Heart left ventricle (tissue), 16 donors: ENCODE results near the gene LIPC. TPM values are rescaled to one million over a fixed set of nuclear protein-coding genes. Genes with fewer than 3 reads are reported as not detected.

Experiments used
- ATAC-seq, 4 donors: fragments of 200-7000 bp; cut with Tn5 transposase; one replicate each; pipeline ENCODE4 v1.9.1; 2020 to 2022; ENCODE audit warnings: moderate library complexity in 4 of 4, mild to moderate bottlenecking in 3 of 4, moderate number of reproducible peaks in 1 of 4
- DNase-seq, 5 donors: peaks; one replicate each; pipeline ENCODE4 v3.0.0-alpha.2; 2020
- H3K27ac ChIP-seq, 12 donors: fragments of 200-600 bp; sonication (generic) in 4 of 12; one replicate each; pipeline versions ENCODE4 v1.5.0 to v1.8.0; 2016 to 2022; ENCODE audit warnings: mild to moderate bottlenecking in 2 of 12
- H3K27me3 ChIP-seq, 9 donors: fragments of 200-600 bp; sonication (generic) in 2 of 9; one replicate each; pipeline versions ENCODE4 v1.5.1 to v1.8.0; 2016 to 2022; ENCODE audit warnings: mild to moderate bottlenecking in 3 of 9
- H3K36me3 ChIP-seq, 9 donors: fragments of 200-600 bp; sonication (generic) in 2 of 9; one replicate each; pipeline versions ENCODE4 v1.5.0 to v1.8.0; 2018 to 2022; ENCODE audit warnings: mild to moderate bottlenecking in 2 of 9
- H3K4me1 ChIP-seq, 12 donors: fragments of 200-600 bp; sonication (generic) in 4 of 12; one replicate each; pipeline versions ENCODE4 v1.5.0 to v1.8.0; 2016 to 2022; ENCODE audit warnings: mild to moderate bottlenecking in 3 of 12
- H3K4me3 ChIP-seq, 12 donors: fragments of 200-600 bp; sonication (generic) in 4 of 12; one replicate each; pipeline versions ENCODE4 v1.5.0 to v1.8.0; 2017 to 2022; ENCODE audit warnings: mild to moderate bottlenecking in 9 of 12, moderate library complexity in 4 of 12
- H3K9me3 ChIP-seq, 12 donors: fragments of 200-600 bp; sonication (generic) in 4 of 12; one replicate each; pipeline versions ENCODE4 v1.5.0 to v1.8.0; 2016 to 2022; ENCODE audit warnings: mild to moderate bottlenecking in 1 of 12
- POLR2A ChIP-seq, 2 donors: fragments of 450-650 bp; IDR thresholded peaks; one replicate each; pipeline ENCODE4 v1.6.1; 2017; ENCODE audit warnings: antibody characterized with exemption in 2 of 2, mild to moderate bottlenecking in 2 of 2, moderate library complexity in 2 of 2
- WGBS, 4 donors: extraction: QIAGEN DNeasy Blood & Tissue Kit in 2 of 4; methylation state at CpG; one replicate each; pipeline versions ENCODE4 v1.1.5 to v1.1.7; 2013 to 2018; 5-methylcytosine and 5-hydroxymethylcytosine counted together
- intact Hi-C, 10 donors: fragments of 100-400 bp; cut with DNase I; formaldehyde crosslinking; loops; one replicate each; pipeline versions ENCODE4 v1.11.1 to v1.14.2; 2022
- polyA plus RNA-seq, 2 donors: library from polyadenylated mRNA; stranded (reverse); fragments of 200-250 nt; gene quantifications; one replicate each; pipeline ENCODE4 v1.2.3, GENCODE V29; 2013
- total RNA-seq, 9 donors: library from RNA; depleted of rRNA in 2 of 9; stranded (reverse); fragments of >200 nt in 2 of 9; fragmentation: NEBNext Ultra II Directional in 3 of 9; extraction: Animal tissue kit (Norgen Biotek cat#: 25700) in 3 of 9; gene quantifications; one replicate each; pipeline versions ENCODE4 v1.1.0 to v1.2.4, GENCODE V29; 2016 to 2023
- TF ChIP-seq, protein P1 (sequence below), 12 donors: fragments of 200-600 bp; sonication (generic) in 4 of 12; IDR thresholded peaks; one replicate each; pipeline versions ENCODE4 v1.5.0 to v1.8.0; 2018 to 2022; ENCODE audit warnings: antibody characterized with exemption in 12 of 12, mild to moderate bottlenecking in 5 of 12
- donor health status: ischemic (EF 13 %, LVEDD 7.1; RV severe dilation, severe dysfunction).
- donor health status: healthy with polysubstance abuse.
- donor health status: DM: no; HTN: yes; CAD: no.
- donor health status: DM: no; HTN: no; CAD: no.
- donor health status: ischemic (EF 25% LVEDD 6.9; RV normal size, moderate dysfunction).
- donor health status: ischemic (EF 25% LVEDD 5.7; RV mildly dilated, moderate dysfunction).
- donor health status: healthy.
- donor health status: DM: yes; HTN: yes; CAD: no.
- donor health status: ischemic (EF 35%, LVEDD 5.7; RV mildly dilated, moderate dysfunction).
- donor health status: nonischemic (EF 11% LVEDD 7.7; RV severe dilation, severe dysfunction).
- donor health status: DM: yes; HTN: yes; CAD: no.
- donor health status: PGD.
- donor health status: ischemic (EF 29% LVEDD 5.4; RV normal size, mild dysfunction).
- donor health status: nonischemic (EF 23%, LVEDD 6.1; RV moderate dilation, normal function).

Gene LIPC
- total and polyA plus RNA-seq, 11 donors, result 0.10 to 1.4 (median 0.55) TPM; not detected in 1

DNA sequence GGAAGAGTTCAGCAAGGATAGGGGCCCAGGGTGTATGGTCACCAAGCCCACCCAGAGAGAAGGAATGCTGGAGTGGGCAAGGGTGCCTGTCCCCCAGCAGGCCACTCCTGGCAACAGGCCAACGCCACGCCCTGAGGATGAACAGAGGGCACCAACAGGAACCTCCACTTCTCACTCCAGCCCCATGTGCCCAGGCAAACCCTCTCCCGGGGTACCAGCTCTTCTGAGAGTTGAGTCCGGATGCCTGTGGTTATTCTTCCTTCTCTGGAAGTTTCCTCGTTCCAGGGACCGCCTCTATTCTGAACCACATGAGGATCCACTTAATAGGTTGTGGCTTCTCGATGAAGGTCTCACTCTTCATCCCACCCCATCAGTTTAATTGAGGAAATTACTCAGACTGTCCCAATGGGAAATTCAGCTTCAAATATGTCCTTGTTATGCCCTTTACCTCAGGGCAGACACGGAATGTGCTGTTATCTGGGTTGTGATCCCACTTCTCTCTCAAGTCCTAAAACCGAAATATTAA, 114.3 kb downstream of the LIPC start:
- TF ChIP-seq, protein P1, sequence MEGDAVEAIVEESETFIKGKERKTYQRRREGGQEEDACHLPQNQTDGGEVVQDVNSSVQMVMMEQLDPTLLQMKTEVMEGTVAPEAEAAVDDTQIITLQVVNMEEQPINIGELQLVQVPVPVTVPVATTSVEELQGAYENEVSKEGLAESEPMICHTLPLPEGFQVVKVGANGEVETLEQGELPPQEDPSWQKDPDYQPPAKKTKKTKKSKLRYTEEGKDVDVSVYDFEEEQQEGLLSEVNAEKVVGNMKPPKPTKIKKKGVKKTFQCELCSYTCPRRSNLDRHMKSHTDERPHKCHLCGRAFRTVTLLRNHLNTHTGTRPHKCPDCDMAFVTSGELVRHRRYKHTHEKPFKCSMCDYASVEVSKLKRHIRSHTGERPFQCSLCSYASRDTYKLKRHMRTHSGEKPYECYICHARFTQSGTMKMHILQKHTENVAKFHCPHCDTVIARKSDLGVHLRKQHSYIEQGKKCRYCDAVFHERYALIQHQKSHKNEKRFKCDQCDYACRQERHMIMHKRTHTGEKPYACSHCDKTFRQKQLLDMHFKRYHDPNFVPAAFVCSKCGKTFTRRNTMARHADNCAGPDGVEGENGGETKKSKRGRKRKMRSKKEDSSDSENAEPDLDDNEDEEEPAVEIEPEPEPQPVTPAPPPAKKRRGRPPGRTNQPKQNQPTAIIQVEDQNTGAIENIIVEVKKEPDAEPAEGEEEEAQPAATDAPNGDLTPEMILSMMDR (IDR thresholded peaks at IDR 0.05), result no peak
- no peak for TF ChIP-seq POLR2A (IDR thresholded peaks at IDR 0.05)
- intact Hi-C loops, result no loop called here
- Histone ChIP-seq H3K4me3 (no peak overlapping the region), H3K27me3 (no peaks in the 10 kb centered on the region), H3K4me1 (peaks cover 0 to 45% (median 16%) of the 10 kb centered on the region in 12 donors), H3K9me3 (no peaks in the 10 kb centered on the region), H3K27ac (peak overlapping the region in 11 of 12 donors; percentile 4 to 92 (median 66)), H3K36me3 (no peaks in the 10 kb centered on the region)
- no peak for ATAC-seq
- DNase-seq, result no peak
- 70 to 81% (median 77%) methylated on average over 9 of the region's 9 CpGs for WGBS, 4 donors

DNA sequence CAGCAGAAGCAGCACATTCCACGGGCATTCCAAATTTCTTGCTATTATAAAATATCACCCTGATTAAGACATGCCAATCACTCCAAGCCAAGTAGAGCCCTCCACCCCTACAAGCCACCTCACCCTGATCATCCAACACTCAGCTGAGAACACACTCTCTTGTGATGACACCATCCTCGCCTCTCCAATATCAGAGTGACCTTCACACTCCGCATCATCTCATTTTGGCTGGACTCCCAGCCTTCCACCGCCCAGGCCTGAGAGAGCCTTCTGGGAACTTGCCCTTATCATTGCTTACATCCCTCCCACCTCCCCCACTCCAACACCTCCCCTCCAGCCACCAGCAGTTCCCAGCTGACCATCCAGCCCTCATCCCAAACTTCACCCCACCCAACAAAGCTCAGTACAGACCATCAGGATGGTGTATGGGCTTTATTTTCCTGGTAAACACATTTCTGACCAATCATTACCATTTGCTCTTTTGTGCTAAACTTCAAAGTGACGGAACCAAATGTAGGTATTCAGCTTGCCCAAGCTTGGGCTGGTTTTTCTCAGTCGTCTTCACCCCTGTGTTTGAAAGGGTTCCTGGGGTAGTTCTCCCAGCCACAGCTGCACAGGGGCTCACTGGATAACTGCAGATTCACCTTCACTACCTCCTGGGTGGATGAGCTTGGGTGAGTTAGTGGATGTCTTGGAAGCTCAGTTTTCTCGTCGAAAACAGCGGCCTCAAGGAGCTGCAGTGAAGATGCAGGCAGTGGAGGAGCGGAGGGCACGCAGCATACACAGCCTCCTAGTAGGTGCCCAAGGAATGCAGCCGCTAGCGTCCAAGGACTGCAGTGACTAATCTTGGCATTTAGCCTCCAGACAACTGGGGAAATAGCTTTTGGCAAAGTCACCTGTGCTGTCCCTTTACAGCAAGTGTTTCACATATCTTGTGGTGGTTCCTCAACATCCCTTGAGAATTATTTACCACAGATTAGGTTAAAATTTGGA, 115.1 kb downstream of the LIPC start:
- no peak for TF ChIP-seq POLR2A (IDR thresholded peaks at IDR 0.05)
- TF ChIP-seq, protein P1 (IDR thresholded peaks at IDR 0.05), result no peak
- intact Hi-C loops, result no loop called here
- Histone ChIP-seq H3K9me3 (no peaks in the 10 kb centered on the region), H3K27ac (peak overlapping the region in 11 of 12 donors; percentile 43 to 92 (median 68)), H3K27me3 (no peaks in the 10 kb centered on the region), H3K4me1 (peaks cover 0 to 45% (median 17%) of the 10 kb centered on the region in 12 donors), H3K4me3 (no peak overlapping the region), H3K36me3 (no peaks in the 10 kb centered on the region)
- peak; percentile 65 to 89 (median 70) for DNase-seq
- 54 to 59% (median 57%) methylated on average over 10 to 13 of the region's 13 CpGs for WGBS, 4 donors
- peak; percentile 89 to 94 (median 92) for ATAC-seq

DNA sequence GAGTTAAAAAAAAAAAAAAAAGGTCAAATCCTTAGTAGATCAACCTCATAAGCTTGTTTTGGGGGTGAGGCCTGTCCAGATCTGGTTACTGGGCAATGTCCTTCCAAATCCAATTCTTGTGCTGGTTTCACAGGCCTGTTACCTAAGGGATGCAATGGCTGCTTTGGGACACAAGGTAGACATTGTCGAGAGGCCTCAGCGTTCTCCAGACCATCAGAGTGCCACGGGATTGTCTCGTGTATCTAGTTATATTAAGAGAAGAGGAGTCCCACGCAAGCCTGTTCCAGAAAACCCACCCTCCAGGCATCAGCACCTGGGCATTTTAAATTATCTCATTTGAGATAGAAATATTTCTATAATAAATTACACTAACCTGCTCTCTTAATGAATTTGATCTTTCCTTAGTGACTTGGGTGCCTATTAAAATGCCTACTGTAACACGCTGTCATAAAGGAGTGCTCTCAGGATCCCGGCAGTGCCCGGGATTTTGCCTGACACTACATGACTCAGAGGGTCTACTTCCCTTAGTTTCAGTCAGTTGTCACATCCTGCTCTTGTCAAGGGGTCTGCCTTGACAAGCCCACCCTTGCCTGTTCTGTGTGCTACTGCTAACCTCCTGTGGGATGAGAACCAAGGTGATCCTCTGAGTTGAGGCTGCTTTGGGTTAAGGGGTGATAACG, 116.0 kb downstream of the LIPC start:
- no peaks in the 10 kb centered on the region for H3K9me3 ChIP-seq
- H3K27ac ChIP-seq, result peak overlapping the region in 8 of 12 donors; percentile 43 to 92 (median 70)
- ATAC-seq (no peak), DNase-seq (no peak)
- H3K27me3 ChIP-seq, result no peaks in the 10 kb centered on the region
- 86 to 96% (median 92%) methylated on average over 9 of the region's 9 CpGs for WGBS, 4 donors
- H3K36me3 ChIP-seq, result no peaks in the 10 kb centered on the region
- peaks cover 0 to 45% (median 18%) of the 10 kb centered on the region in 12 donors for H3K4me1 ChIP-seq
- no peak for TF ChIP-seq POLR2A (IDR thresholded peaks at IDR 0.05)
- TF ChIP-seq, protein P1 (IDR thresholded peaks at IDR 0.05), result no peak
- no peak overlapping the region for H3K4me3 ChIP-seq
- intact Hi-C loops, result no loop called here
